Measurements from ENCODE around the gene FGF22. TPM values are rescaled to one million over a fixed set of nuclear protein-coding genes. Genes with fewer than 3 reads are reported as not detected.
"Not testable (repeated sequence)": the region's sequence is repeated elsewhere in the genome, so short reads cannot be mapped to it uniquely, and the experiment has no call there.

Gene FGF22
- polyA plus RNA-seq, 3 donors, result not detected

DNA sequence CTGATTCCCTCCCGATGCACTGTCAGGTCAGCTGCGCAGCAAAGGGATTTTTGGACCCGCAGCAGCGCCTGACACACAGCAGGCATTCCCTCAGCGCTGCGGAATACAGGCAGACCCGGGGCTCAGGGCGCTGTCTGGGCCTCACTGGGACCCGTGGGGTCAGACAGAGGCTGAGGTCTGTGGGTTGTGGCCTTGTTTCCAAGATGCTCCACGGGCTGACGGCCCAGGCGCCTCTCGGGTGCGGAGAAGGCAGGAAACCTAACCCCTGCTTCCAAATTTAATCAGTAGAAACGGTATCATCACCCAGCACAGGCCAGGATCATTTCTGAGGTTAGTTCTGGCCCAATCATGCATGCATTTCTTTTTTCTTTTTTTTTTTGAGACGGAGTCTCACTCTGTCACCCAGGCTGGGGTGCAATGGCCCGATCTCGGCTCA lies 24.0 kb downstream of the FGF22 start:
- Mint-ChIP-seq H3K27ac (peak overlapping the region; percentile 84 to 94 (median 90)), H3K4me1 (peaks cover 65% of the 10 kb centered on the region), H3K27me3 (ENCODE audit: low read depth in 3 of 3) (peaks cover 0 to 1% (median 0%) of the 10 kb centered on the region in 3 donors), H3K9me3 (peaks cover 0 to 4% (median 1%) of the 10 kb centered on the region in 7 donors), H3K36me3 (peaks cover 2 to 11% of the 10 kb centered on the region in 2 donors), H3K4me3 (peak overlapping the region; percentile 74 to 84)
- peaks cover 1 to 4% of the 10 kb centered on the region in 2 donors for H3K36me3 ChIP-seq (replicated peaks in 1 of 2; ENCODE audit: control insufficient read depth in 1 of 2, insufficient read depth in 2 of 2, low read length in 2 of 2)
- H3K4me1 ChIP-seq (ENCODE audit: control insufficient read depth in 1 of 2, insufficient read depth in 2 of 2, low read length in 2 of 2), result peaks cover 70 to 90% of the 10 kb centered on the region in 2 donors
- peak overlapping the region; percentile 87 for H3K4me2 ChIP-seq (replicated peaks; ENCODE audit: extremely low read depth, low read length, poor library complexity, severe bottlenecking)
- intact Hi-C loops (cut with micrococcal nuclease), result loop anchor here (1.0 to 5.0 kb wide), 7 partner anchors 17 to 134 kb away; partner anchors contain the start of genes BSG (in 1 of the 2), POLRMT (in 1 of the 2) and PTBP1 (in 1 of the 2)
- no peaks in the 10 kb centered on the region for H3K9me3 ChIP-seq (replicated peaks in 1 of 2; ENCODE audit: control insufficient read depth in 1 of 2, insufficient read depth in 1 of 2, low read length in 2 of 2)
- peak overlapping the region; percentile 57 for H3K9ac ChIP-seq (ENCODE audit: insufficient read depth, low read length, poor library complexity, severe bottlenecking)
- TF ChIP-seq, protein P1, sequence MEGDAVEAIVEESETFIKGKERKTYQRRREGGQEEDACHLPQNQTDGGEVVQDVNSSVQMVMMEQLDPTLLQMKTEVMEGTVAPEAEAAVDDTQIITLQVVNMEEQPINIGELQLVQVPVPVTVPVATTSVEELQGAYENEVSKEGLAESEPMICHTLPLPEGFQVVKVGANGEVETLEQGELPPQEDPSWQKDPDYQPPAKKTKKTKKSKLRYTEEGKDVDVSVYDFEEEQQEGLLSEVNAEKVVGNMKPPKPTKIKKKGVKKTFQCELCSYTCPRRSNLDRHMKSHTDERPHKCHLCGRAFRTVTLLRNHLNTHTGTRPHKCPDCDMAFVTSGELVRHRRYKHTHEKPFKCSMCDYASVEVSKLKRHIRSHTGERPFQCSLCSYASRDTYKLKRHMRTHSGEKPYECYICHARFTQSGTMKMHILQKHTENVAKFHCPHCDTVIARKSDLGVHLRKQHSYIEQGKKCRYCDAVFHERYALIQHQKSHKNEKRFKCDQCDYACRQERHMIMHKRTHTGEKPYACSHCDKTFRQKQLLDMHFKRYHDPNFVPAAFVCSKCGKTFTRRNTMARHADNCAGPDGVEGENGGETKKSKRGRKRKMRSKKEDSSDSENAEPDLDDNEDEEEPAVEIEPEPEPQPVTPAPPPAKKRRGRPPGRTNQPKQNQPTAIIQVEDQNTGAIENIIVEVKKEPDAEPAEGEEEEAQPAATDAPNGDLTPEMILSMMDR (IDR thresholded peaks at IDR 0.05), result no peak
- no peak for DNase-seq
- peak overlapping the region; percentile 94 for H2AFZ ChIP-seq (ENCODE audit: insufficient read depth, low read depth, low read length, poor library complexity, severe bottlenecking)
- peaks cover 42% of the 10 kb centered on the region for H3K79me2 ChIP-seq (ENCODE audit: insufficient read depth, low read length)
- H4K20me1 ChIP-seq (ENCODE audit: insufficient read depth, low read length), result peaks cover 35% of the 10 kb centered on the region
- H3K4me3 ChIP-seq (replicated peaks in 1 of 3; ENCODE audit: low read depth in 2 of 3, low read length in 3 of 3), result peak overlapping the region; percentile 24 to 77 (median 43)
- peak overlapping the region; percentile 74 to 88 for H3K27ac ChIP-seq (ENCODE audit: low read depth in 1 of 2, low read length in 2 of 2)
- H3K27me3 ChIP-seq (ENCODE audit: control insufficient read depth in 2 of 2, insufficient read depth in 2 of 2, low read length in 2 of 2), result no peaks in the 10 kb centered on the region
- 54% methylated on average over 16 of the region's 18 CpGs for WGBS (ENCODE audit: insufficient coverage)

DNA sequence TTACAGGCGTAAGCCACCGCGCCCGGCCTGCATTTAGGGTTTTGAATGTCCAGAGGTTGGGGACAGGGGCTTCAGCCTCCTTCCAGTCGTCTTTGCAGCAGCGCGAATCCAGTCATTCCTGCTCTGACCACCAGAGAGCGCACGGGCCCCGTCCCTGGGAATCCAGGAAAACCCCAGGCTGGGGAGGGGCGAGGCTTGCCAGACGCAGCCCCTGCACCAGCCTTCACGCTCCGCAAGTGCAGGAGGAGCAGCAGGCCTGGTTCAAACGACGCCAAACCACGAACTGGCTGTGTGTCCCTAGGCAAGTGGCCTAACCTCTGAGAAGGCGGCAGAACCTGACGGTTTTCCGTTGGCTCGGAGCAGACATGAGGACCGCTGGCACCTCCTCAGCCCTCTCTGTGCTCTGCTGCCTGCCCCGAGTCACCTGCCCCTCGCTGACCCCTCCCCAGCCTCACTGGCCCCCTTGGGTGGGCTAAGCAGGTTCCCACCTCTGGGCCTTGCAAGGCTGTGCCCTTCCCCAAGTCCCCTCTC lies 25.3 kb downstream of the FGF22 start:
- H3K27me3 Mint-ChIP-seq (ENCODE audit: low read depth in 3 of 3), result peaks cover 0 to 2% (median 1%) of the 10 kb centered on the region in 3 donors
- H3K27ac Mint-ChIP-seq, result peak overlapping the region in 6 of 7 donors; percentile 26 to 94 (median 79)
- H3K4me1 ChIP-seq (ENCODE audit: control insufficient read depth in 1 of 2, insufficient read depth in 2 of 2, low read length in 2 of 2), result peaks cover 71 to 87% of the 10 kb centered on the region in 2 donors
- peaks cover 29% of the 10 kb centered on the region for H3K79me2 ChIP-seq (ENCODE audit: insufficient read depth, low read length)
- peak overlapping the region; percentile 37 for H3K4me2 ChIP-seq (replicated peaks; ENCODE audit: extremely low read depth, low read length, poor library complexity, severe bottlenecking)
- intact Hi-C loops (cut with micrococcal nuclease), result loop anchor here (1.0 to 5.0 kb wide), 5 partner anchors 14 to 132 kb away; partner anchors contain the start of genes BSG (in 1 of the 2) and PTBP1 (in 1 of the 2)
- H3K27me3 ChIP-seq (ENCODE audit: control insufficient read depth in 2 of 2, insufficient read depth in 2 of 2, low read length in 2 of 2), result no peaks in the 10 kb centered on the region
- peak overlapping the region; percentile 80 for H2AFZ ChIP-seq (ENCODE audit: insufficient read depth, low read depth, low read length, poor library complexity, severe bottlenecking)
- DNase-seq, result peak; percentile 77 to 82 (median 78)
- peaks cover 66% of the 10 kb centered on the region for H3K4me1 Mint-ChIP-seq
- TF ChIP-seq, protein P1 (IDR thresholded peaks at IDR 0.05), result peak; percentile 97
- no peaks in the 10 kb centered on the region for H3K9me3 ChIP-seq (replicated peaks in 1 of 2; ENCODE audit: control insufficient read depth in 1 of 2, insufficient read depth in 1 of 2, low read length in 2 of 2)
- H3K4me3 ChIP-seq (replicated peaks in 1 of 3; ENCODE audit: low read depth in 2 of 3, low read length in 3 of 3), result peak overlapping the region in 2 of 3 experiments; percentile 9 to 39
- WGBS (ENCODE audit: insufficient coverage), result 12% methylated on average over 24 of the region's 24 CpGs
- H3K4me3 Mint-ChIP-seq, result peak overlapping the region; percentile 59 to 63
- peaks cover 22% of the 10 kb centered on the region for H4K20me1 ChIP-seq (ENCODE audit: insufficient read depth, low read length)
- H3K9ac ChIP-seq (ENCODE audit: insufficient read depth, low read length, poor library complexity, severe bottlenecking), result no peak overlapping the region
- peak overlapping the region; percentile 16 to 21 for H3K27ac ChIP-seq (ENCODE audit: low read depth in 1 of 2, low read length in 2 of 2)
- H3K36me3 Mint-ChIP-seq, result peaks cover 3 to 4% of the 10 kb centered on the region in 2 donors
- peaks cover 2 to 10% (median 6%) of the 10 kb centered on the region in 7 donors for H3K9me3 Mint-ChIP-seq
- no peaks in the 10 kb centered on the region for H3K36me3 ChIP-seq (replicated peaks in 1 of 2; ENCODE audit: control insufficient read depth in 1 of 2, insufficient read depth in 2 of 2, low read length in 2 of 2)

DNA sequence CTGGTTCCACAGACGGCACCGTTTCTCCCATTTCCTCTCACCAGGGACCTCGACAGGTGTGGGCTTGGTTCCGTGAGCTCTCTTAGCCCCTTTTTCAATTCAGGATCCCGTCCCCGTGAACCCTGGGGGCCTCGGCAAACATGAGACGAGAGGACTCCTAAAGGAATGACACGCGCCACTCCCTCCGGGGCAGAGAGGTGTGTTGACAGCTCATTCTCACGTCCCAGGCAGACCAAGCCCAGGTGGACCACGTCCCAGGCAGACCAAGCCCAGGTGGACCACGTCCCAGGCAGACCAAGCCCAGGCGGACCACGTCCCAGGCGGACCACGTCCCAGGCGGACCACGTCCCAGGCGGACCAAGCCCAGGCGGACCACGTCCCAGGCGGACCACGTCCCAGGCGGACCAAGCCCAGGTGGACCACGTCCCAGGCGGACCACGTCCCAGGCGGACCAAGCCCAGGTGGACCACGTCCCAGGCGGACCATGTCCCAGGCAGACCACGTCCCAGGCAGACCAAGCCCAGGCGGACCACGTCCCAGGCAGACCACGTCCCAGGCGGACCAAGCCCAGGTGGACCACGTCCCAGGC lies 27.4 kb downstream of the FGF22 start:
- intact Hi-C loops (cut with micrococcal nuclease); H3K9me3 ChIP-seq (replicated peaks in 1 of 2; ENCODE audit: control insufficient read depth in 1 of 2, insufficient read depth in 1 of 2, low read length in 2 of 2); H3K79me2 ChIP-seq (ENCODE audit: insufficient read depth, low read length); H3K4me3 ChIP-seq (replicated peaks in 1 of 3; ENCODE audit: low read depth in 2 of 3, low read length in 3 of 3); H3K36me3 Mint-ChIP-seq; H4K20me1 ChIP-seq (ENCODE audit: insufficient read depth, low read length); DNase-seq; H3K36me3 ChIP-seq (replicated peaks in 1 of 2; ENCODE audit: control insufficient read depth in 1 of 2, insufficient read depth in 2 of 2, low read length in 2 of 2); H3K27me3 Mint-ChIP-seq (ENCODE audit: low read depth in 3 of 3); H3K27me3 ChIP-seq (ENCODE audit: control insufficient read depth in 2 of 2, insufficient read depth in 2 of 2, low read length in 2 of 2); H3K9ac ChIP-seq (ENCODE audit: insufficient read depth, low read length, poor library complexity, severe bottlenecking); H3K4me3 Mint-ChIP-seq: not testable (repeated sequence)
- Mint-ChIP-seq H3K4me1 (peaks cover 66% of the 10 kb centered on the region), H3K9me3 (peaks cover 2 to 10% (median 6%) of the 10 kb centered on the region in 7 donors), H3K27ac (peak overlapping the region in 5 of 7 donors; percentile 13 to 89 (median 77))
- Histone ChIP-seq H2AFZ (ENCODE audit: insufficient read depth, low read depth, low read length, poor library complexity, severe bottlenecking) (peak overlapping the region; percentile 44), H3K4me1 (ENCODE audit: control insufficient read depth in 1 of 2, insufficient read depth in 2 of 2, low read length in 2 of 2) (peaks cover 69 to 85% of the 10 kb centered on the region in 2 donors), H3K27ac (ENCODE audit: low read depth in 1 of 2, low read length in 2 of 2) (peak overlapping the region; percentile 50 to 54), H3K4me2 (replicated peaks; ENCODE audit: extremely low read depth, low read length, poor library complexity, severe bottlenecking) (peak overlapping the region; percentile 45)
- 85% methylated on average over 29 of the region's 38 CpGs for WGBS (ENCODE audit: insufficient coverage)

Measured in CD14-positive monocyte (primary cell).